Measurements from ENCODE around the gene IQCH. TPM values are rescaled to one million over a fixed set of nuclear protein-coding genes. Genes with fewer than 3 reads are reported as not detected.

Gene IQCH
- polyA plus RNA-seq, 1 donor (not counting 4 experiments of a cell fraction or from before 2014, with no cell fraction given): 2.6 TPM

- no peaks in the 10 kb centered on the region for H4K20me1 ChIP-seq (ENCODE audit: control insufficient read depth, extremely low read depth, insufficient read depth, low read length)
- no peak for TF ChIP-seq CTCF (optimal IDR thresholded peaks at IDR 0.05 in 1 of 3, IDR thresholded peaks at IDR 0.05 in 1 of 3, conservative IDR thresholded peaks at IDR 0.05 in 1 of 3; ENCODE audit: extremely low read depth in 1 of 3, insufficient read depth in 2 of 3, low read length in 3 of 3)
- no peak for TF ChIP-seq EZH2 (IDR thresholded peaks at IDR 0.05; ENCODE audit: low read length)
- DNase-seq (ENCODE audit: low read depth, low spot score) (no peak), FAIRE-seq (no peak)
- dilution Hi-C loops (cut with MboI; ENCODE audit: extremely low pct_ligation_motif_present, low sequenced_read_pairs): no loop called here
- H3K4me2 ChIP-seq (ENCODE audit: control insufficient read depth, extremely low read depth, insufficient read depth, low read depth, low read length): no peak overlapping the region
- H2AFZ ChIP-seq (ENCODE audit: control insufficient read depth, low read length): no peak overlapping the region
- peaks cover 12% of the 10 kb centered on the region for H3K4me1 ChIP-seq (ENCODE audit: control insufficient read depth, extremely low read depth, insufficient read depth, low read length)
- no peaks in the 10 kb centered on the region for H3K79me2 ChIP-seq (ENCODE audit: control insufficient read depth, insufficient read depth, low read length)
- H3K9me3 ChIP-seq (ENCODE audit: control insufficient read depth, low read depth, low read length): no peaks in the 10 kb centered on the region
- no peak overlapping the region for H3K9ac ChIP-seq (ENCODE audit: control insufficient read depth, extremely low read depth, insufficient read depth, low read length)
- peaks cover 0 to 1% of the 10 kb centered on the region in 2 experiments for H3K36me3 ChIP-seq (ENCODE audit: control insufficient read depth in 2 of 2, extremely low read depth in 1 of 2, insufficient read depth in 2 of 2, low read length in 2 of 2)
- H3K9me1 ChIP-seq (ENCODE audit: control insufficient read depth, extremely low read depth, insufficient read depth, low read length): no peaks in the 10 kb centered on the region
- no peaks in the 10 kb centered on the region for H3K27me3 ChIP-seq (ENCODE audit: control insufficient read depth, extremely low read depth, insufficient read depth, low read length)
- H3K4me3 ChIP-seq (ENCODE audit: control insufficient read depth in 2 of 3, extremely low read depth in 1 of 3, insufficient read depth in 2 of 3, low read depth in 1 of 3, low read length in 3 of 3): no peak overlapping the region
- H3K27ac ChIP-seq (ENCODE audit: control insufficient read depth, insufficient read depth, low read length): no peak overlapping the region
Measured at GRCh38 chr15:67460521-67460920, 205.9 kb downstream of the IQCH start.

GRCh38 chr15:67461735-67462134 is 207.1 kb downstream of the IQCH start:
- H3K9ac ChIP-seq (ENCODE audit: control insufficient read depth, extremely low read depth, insufficient read depth, low read length): no peak overlapping the region
- no peak overlapping the region for H3K27ac ChIP-seq (ENCODE audit: control insufficient read depth, insufficient read depth, low read length)
- DNase-seq (ENCODE audit: low read depth, low spot score) (no peak), FAIRE-seq (no peak)
- H3K4me3 ChIP-seq (ENCODE audit: control insufficient read depth in 2 of 3, extremely low read depth in 1 of 3, insufficient read depth in 2 of 3, low read depth in 1 of 3, low read length in 3 of 3): no peak overlapping the region
- H4K20me1 ChIP-seq (ENCODE audit: control insufficient read depth, extremely low read depth, insufficient read depth, low read length): no peaks in the 10 kb centered on the region
- H3K4me1 ChIP-seq (ENCODE audit: control insufficient read depth, extremely low read depth, insufficient read depth, low read length): peaks cover 20% of the 10 kb centered on the region
- H3K9me1 ChIP-seq (ENCODE audit: control insufficient read depth, extremely low read depth, insufficient read depth, low read length): no peaks in the 10 kb centered on the region
- TF ChIP-seq EZH2 (IDR thresholded peaks at IDR 0.05; ENCODE audit: low read length) (no peak), CTCF (optimal IDR thresholded peaks at IDR 0.05 in 1 of 3, IDR thresholded peaks at IDR 0.05 in 1 of 3, conservative IDR thresholded peaks at IDR 0.05 in 1 of 3; ENCODE audit: extremely low read depth in 1 of 3, insufficient read depth in 2 of 3, low read length in 3 of 3) (no peak)
- no peaks in the 10 kb centered on the region for H3K27me3 ChIP-seq (ENCODE audit: control insufficient read depth, extremely low read depth, insufficient read depth, low read length)
- H3K9me3 ChIP-seq (ENCODE audit: control insufficient read depth, low read depth, low read length): no peaks in the 10 kb centered on the region
- peaks cover 0 to 1% of the 10 kb centered on the region in 2 experiments for H3K36me3 ChIP-seq (ENCODE audit: control insufficient read depth in 2 of 2, extremely low read depth in 1 of 2, insufficient read depth in 2 of 2, low read length in 2 of 2)
- dilution Hi-C loops (cut with MboI; ENCODE audit: extremely low pct_ligation_motif_present, low sequenced_read_pairs): no loop called here
- H3K4me2 ChIP-seq (ENCODE audit: control insufficient read depth, extremely low read depth, insufficient read depth, low read depth, low read length): no peak overlapping the region
- no peaks in the 10 kb centered on the region for H3K79me2 ChIP-seq (ENCODE audit: control insufficient read depth, insufficient read depth, low read length)
- no peak overlapping the region for H2AFZ ChIP-seq (ENCODE audit: control insufficient read depth, low read length)
